Right atrium auricular region (tissue), 2 donors: ENCODE results near the gene GSTP1. TPM values are rescaled to one million over a fixed set of nuclear protein-coding genes. Genes with fewer than 3 reads are reported as not detected.

Experiments
- DNase-seq: peaks from one replicate; pipeline ENCODE4 v3.0.0-alpha.2; 2019; ENCODE audit warnings: low spot score
- H3K27ac ChIP-seq, 2 donors: fragments of 200-600 bp; sonication (generic); 1 replicate in 1 of 2; 2 replicates in 1 of 2; pipeline ENCODE4 v1.5.1; 2016 to 2019
- H3K27me3 ChIP-seq, 2 donors: fragments of 200-600 bp; sonication (generic); one replicate each; pipeline versions ENCODE4 v1.5.1 to v1.6.0; 2017 to 2019
- H3K36me3 ChIP-seq: fragments of 200-600 bp; sonication (generic); one replicate; pipeline ENCODE4 v1.5.1; 2016
- H3K4me1 ChIP-seq, 2 donors: fragments of 200-600 bp; sonication (generic); one replicate each; pipeline versions ENCODE4 v1.5.1 to v1.6.0; 2017 to 2019
- H3K4me3 ChIP-seq, 2 donors: fragments of 200-600 bp; sonication (generic); 1 replicate in 1 of 2; 2 replicates in 1 of 2; pipeline ENCODE4 v1.5.1; 2017 to 2019; ENCODE audit warnings: mild to moderate bottlenecking in 1 of 2, moderate library complexity in 1 of 2
- H3K9me3 ChIP-seq, 2 donors: fragments of 200-600 bp; sonication (generic); one replicate each; pipeline ENCODE4 v1.5.1; 2019
- total RNA-seq, 2 donors: library from RNA; depleted of rRNA; stranded (reverse); fragments of >200 nt; gene quantifications; one replicate each; pipeline ENCODE4 v1.1.0, GENCODE V29; 2016
- TF ChIP-seq, protein P1 (sequence below), 2 donors: fragments of 200-600 bp; sonication (generic); IDR thresholded peaks; one replicate each; pipeline ENCODE4 v1.5.1; 2019; ENCODE audit warnings: antibody characterized with exemption in 2 of 2

The GSTP1 gene
- total RNA-seq, 2 donors from 2014 or later = 249 to 944 TPM

DNA sequence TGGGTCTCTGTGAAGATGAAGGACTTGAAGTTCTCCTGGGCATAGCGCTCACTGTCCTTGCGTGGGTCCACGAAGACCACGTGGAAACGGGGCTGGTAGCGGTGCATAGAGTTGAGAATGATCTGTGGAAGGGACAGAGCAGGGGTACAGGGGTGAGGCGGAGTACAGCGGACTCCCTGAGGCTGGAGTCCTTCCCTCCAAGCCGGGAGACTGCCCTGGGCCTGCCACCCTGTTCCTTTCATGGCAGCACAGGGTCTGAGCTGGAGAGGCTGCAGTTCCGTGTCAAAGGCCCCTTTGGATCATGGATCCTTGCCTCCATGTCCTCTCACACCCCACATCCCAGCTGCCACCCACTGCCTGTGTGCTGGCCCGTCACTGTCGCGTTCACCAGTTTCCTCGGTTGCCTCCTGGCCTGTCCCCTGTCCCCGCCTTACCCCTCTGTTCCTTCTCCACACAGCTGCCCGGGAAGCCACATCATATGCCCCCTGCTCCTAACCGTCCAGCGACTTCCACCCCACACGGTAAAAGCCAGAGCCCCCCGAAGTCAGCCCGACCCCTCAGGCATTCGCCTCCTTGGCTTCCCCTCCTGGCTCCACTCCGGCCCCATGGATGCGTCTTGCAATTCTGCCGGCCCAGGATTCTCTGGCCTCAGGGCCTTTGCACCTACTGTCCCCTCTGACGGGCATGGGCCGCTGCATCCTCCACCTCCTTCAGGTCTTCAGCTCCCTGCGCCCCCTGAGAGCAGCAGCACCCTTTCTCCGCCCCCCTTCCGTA is 49.6 kb downstream of the GSTP1 start:
- Histone ChIP-seq H3K27ac (no peak overlapping the region), H3K36me3 (no peaks in the 10 kb centered on the region), H3K9me3 (no peaks in the 10 kb centered on the region), H3K4me3 (no peak overlapping the region), H3K27me3 (no peaks in the 10 kb centered on the region), H3K4me1 (peaks cover 0 to 24% of the 10 kb centered on the region in 2 donors)
- DNase-seq = no peak
- TF ChIP-seq, protein P1, sequence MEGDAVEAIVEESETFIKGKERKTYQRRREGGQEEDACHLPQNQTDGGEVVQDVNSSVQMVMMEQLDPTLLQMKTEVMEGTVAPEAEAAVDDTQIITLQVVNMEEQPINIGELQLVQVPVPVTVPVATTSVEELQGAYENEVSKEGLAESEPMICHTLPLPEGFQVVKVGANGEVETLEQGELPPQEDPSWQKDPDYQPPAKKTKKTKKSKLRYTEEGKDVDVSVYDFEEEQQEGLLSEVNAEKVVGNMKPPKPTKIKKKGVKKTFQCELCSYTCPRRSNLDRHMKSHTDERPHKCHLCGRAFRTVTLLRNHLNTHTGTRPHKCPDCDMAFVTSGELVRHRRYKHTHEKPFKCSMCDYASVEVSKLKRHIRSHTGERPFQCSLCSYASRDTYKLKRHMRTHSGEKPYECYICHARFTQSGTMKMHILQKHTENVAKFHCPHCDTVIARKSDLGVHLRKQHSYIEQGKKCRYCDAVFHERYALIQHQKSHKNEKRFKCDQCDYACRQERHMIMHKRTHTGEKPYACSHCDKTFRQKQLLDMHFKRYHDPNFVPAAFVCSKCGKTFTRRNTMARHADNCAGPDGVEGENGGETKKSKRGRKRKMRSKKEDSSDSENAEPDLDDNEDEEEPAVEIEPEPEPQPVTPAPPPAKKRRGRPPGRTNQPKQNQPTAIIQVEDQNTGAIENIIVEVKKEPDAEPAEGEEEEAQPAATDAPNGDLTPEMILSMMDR (IDR thresholded peaks at IDR 0.05) = no peak

DNA sequence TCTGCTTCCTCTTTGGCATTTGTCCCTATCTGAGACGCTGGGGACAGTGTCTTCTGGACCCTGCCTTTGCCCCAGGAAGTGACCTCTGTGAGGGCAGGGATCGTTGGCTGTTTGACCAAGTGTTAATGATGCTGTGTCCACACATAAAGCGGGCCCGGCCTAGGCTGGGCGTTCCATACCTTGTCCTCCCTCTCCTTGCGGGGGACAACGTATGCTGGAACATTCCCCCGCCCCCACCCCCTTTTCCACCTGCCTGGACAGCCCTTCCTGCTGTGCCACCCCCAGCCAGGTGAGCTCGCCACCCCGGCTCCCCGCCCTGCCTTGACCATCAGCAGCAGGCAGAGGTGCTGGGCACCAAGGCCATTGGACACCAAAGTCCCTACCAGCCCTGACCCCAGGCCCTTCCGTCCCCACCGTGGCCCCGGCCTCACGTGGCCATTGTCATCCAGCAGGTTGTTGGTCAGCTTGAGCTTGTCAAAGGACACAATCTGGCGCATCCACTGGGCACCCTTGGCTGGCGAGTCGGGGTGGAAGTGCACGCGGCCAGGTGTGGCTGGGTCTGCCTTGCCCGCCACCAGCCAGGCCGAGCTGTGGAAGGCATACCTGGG is 50.2 kb downstream of the GSTP1 start:
- H3K36me3 ChIP-seq = no peaks in the 10 kb centered on the region
- no peak for DNase-seq
- TF ChIP-seq, protein P1 (IDR thresholded peaks at IDR 0.05) = no peak
- no peaks in the 10 kb centered on the region for H3K27me3 ChIP-seq
- peaks cover 0 to 17% of the 10 kb centered on the region in 2 donors for H3K4me1 ChIP-seq
- H3K27ac ChIP-seq = no peak overlapping the region
- no peaks in the 10 kb centered on the region for H3K9me3 ChIP-seq
- no peak overlapping the region for H3K4me3 ChIP-seq

GRCh38 chr11:67634366-67635230 is 51.0 kb downstream of the GSTP1 start:
- no peaks in the 10 kb centered on the region for H3K36me3 ChIP-seq
- peaks cover 0 to 10% of the 10 kb centered on the region in 2 donors for H3K4me1 ChIP-seq
- no peaks in the 10 kb centered on the region for H3K27me3 ChIP-seq
- H3K4me3 ChIP-seq = no peak overlapping the region
- TF ChIP-seq, protein P1 (IDR thresholded peaks at IDR 0.05) = no peak
- no peak overlapping the region for H3K27ac ChIP-seq
- no peaks in the 10 kb centered on the region for H3K9me3 ChIP-seq
- DNase-seq = no peak

- TF ChIP-seq, protein P1 (IDR thresholded peaks at IDR 0.05) = no peak
- Histone ChIP-seq H3K27ac (no peak overlapping the region), H3K36me3 (no peaks in the 10 kb centered on the region), H3K4me3 (no peak overlapping the region), H3K4me1 (peaks cover 0 to 10% of the 10 kb centered on the region in 2 donors), H3K27me3 (no peaks in the 10 kb centered on the region), H3K9me3 (no peaks in the 10 kb centered on the region)
- no peak for DNase-seq
Observed at GRCh38 chr11:67635231-67635521, 51.6 kb downstream of the GSTP1 start.

Other genes starting within 250 kb of the GSTP1 start
- 100 to 1,000 TPM; 115 to 136 TPM for gene POLD4, start 230.3 kb upstream of the GSTP1 start, total RNA-seq
- 10 to 100 TPM in 1 of 2 donors, 1 to 10 TPM in 1; 2.7 to 18.0 TPM for gene CLCF1, start 210.2 kb upstream of the GSTP1 start, total RNA-seq
- 1 to 10 TPM; 6.2 to 6.5 TPM for gene RAD9A, start 191.8 kb upstream of the GSTP1 start, total RNA-seq
- gene PPP1CA, start 182.0 kb upstream of the GSTP1 start, total RNA-seq = 100 to 1,000 TPM in 1 of 2 donors, 10 to 100 TPM in 1; 97.8 to 112 TPM
- gene TBC1D10C, start 179.7 kb upstream of the GSTP1 start, total RNA-seq = 1 to 10 TPM in 1 of 2 donors, under 1 TPM in 1; 0.33 to 1.4 TPM
- 1 to 10 TPM; 9.7 to 9.9 TPM for gene CARNS1, start 168.1 kb upstream of the GSTP1 start, total RNA-seq
- gene RPS6KB2, start 155.3 kb upstream of the GSTP1 start, total RNA-seq = 10 to 100 TPM; 35.5 to 44.6 TPM
- 1 to 10 TPM; 1.9 to 2.8 TPM for gene PTPRCAP, start 146.1 kb upstream of the GSTP1 start, total RNA-seq
- 10 to 100 TPM; 16.0 to 25.5 TPM for gene CORO1B, start 140.3 kb upstream of the GSTP1 start, total RNA-seq
- gene GPR152, start 131.1 kb upstream of the GSTP1 start, total RNA-seq = not detected
- gene CABP4, start 128.5 kb upstream of the GSTP1 start, total RNA-seq = 1 to 10 TPM in 1 of 2 donors, not detected in 1; 1.3 TPM
- 100 to 1,000 TPM in 1 of 2 donors, 10 to 100 TPM in 1; 74.4 to 140 TPM for gene TMEM134, start 114.6 kb upstream of the GSTP1 start, total RNA-seq
- 10 to 100 TPM; 49.2 to 78.0 TPM for gene AIP, start 100.8 kb upstream of the GSTP1 start, total RNA-seq
- gene PITPNM1, start 78.4 kb upstream of the GSTP1 start, total RNA-seq = 10 to 100 TPM; 10.7 to 30.7 TPM
- 10 to 100 TPM; 49.1 to 70.0 TPM for gene CDK2AP2, start 75.7 kb upstream of the GSTP1 start, total RNA-seq
- not detected for gene CABP2, start 60.4 kb upstream of the GSTP1 start, total RNA-seq
- 100 to 1,000 TPM; 424 to 522 TPM for gene NDUFV1, start 23.1 kb downstream of the GSTP1 start, total RNA-seq
- 10 to 100 TPM; 29.8 to 78.6 TPM for gene NUDT8, start 46.1 kb downstream of the GSTP1 start, total RNA-seq
- not detected for gene TBX10, start 56.0 kb downstream of the GSTP1 start, total RNA-seq
- gene ACY3, start 66.9 kb downstream of the GSTP1 start, total RNA-seq = not detected
- not detected for gene ALDH3B2, start 90.8 kb downstream of the GSTP1 start, total RNA-seq